ENCODE measurements around the gene TRPM2. TPM values are rescaled to one million over a fixed set of nuclear protein-coding genes. Genes with fewer than 3 reads are reported as not detected.

TRPM2 gene
- total RNA-seq, 1 donor from 2014 or later = 0.43 TPM

GRCh38 chr21:44443891-44444285 is 90.5 kb downstream of the TRPM2 start:
- no peaks in the 10 kb centered on the region for H3K4me1 ChIP-seq
- no peaks in the 10 kb centered on the region for H3K27me3 ChIP-seq
- H3K9me3 ChIP-seq = no peaks in the 10 kb centered on the region
- no peak for DNase-seq (ENCODE audit: low spot score in 2 of 2)
- H3K27ac ChIP-seq = no peak overlapping the region
- intact Hi-C loops (cut with DNase I) = no loop called here
- TF ChIP-seq, protein P1, sequence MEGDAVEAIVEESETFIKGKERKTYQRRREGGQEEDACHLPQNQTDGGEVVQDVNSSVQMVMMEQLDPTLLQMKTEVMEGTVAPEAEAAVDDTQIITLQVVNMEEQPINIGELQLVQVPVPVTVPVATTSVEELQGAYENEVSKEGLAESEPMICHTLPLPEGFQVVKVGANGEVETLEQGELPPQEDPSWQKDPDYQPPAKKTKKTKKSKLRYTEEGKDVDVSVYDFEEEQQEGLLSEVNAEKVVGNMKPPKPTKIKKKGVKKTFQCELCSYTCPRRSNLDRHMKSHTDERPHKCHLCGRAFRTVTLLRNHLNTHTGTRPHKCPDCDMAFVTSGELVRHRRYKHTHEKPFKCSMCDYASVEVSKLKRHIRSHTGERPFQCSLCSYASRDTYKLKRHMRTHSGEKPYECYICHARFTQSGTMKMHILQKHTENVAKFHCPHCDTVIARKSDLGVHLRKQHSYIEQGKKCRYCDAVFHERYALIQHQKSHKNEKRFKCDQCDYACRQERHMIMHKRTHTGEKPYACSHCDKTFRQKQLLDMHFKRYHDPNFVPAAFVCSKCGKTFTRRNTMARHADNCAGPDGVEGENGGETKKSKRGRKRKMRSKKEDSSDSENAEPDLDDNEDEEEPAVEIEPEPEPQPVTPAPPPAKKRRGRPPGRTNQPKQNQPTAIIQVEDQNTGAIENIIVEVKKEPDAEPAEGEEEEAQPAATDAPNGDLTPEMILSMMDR (IDR thresholded peaks at IDR 0.05) = no peak
- H3K4me3 ChIP-seq = no peak overlapping the region
- no peaks in the 10 kb centered on the region for H3K36me3 ChIP-seq

DNA sequence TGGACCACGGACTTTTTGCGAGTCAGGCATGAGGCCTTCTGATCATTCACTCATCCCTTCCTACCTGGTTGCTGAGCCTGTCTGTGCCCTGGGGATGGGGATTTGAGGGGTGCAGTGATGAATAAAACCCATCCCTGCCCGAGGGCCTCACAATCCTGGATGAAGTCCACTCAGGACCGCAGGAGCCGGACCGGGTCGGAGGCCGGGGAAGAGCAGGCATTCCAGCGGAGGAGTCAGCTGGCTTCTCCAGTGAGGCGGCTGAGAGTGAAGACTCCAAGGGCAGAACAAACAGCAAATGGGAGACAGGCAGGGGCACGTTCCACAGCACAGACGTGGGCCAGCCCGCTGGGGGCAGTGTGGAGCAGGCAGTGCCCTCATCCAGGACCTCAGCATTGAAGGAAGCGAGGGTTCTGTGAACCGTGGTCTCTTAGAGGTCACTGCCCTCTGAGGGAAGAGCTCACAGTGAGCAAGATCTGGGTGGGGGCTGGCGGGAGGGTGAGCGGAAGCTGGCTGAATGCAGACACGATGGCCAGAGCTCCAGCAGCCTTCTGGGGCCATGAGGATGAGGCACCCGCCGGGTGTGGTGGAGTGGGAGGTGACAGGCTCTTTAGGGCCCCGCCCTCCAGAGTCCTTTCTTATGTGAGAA is 91.0 kb downstream of the TRPM2 start:
- no peak for DNase-seq (ENCODE audit: low spot score in 2 of 2)

DNA sequence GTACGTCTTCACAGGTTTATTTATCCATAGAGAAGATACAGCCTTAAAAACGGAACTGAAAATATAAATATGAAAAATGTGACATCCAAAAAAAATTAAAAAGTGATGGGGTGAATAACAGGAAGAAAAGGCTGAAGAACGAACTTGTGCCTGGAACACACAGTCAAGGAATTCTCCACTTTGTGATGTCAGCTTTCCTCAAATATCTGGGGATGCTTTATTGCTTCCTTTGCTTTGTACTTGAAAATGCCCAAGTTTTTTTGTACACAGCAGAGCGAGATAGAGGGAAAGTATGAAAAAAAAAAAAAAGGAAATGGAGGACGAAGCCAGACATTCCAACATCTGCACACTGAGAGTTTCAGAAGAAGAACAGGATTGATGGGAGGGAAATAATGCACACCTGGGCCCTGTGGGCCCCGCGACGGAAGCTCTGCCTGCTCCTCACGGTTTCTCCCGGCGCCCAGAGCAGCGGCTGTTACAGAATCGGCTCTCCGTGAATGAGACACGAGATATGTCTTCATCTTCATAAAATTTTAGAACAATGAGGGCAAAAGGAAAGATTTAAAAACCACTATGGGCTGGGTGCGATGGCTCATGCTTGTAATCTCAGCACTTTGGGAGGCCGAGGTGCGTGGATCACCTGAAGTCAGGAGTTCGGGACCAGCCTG is 91.9 kb downstream of the TRPM2 start:
- Histone ChIP-seq H3K27me3 (no peaks in the 10 kb centered on the region), H3K9me3 (no peaks in the 10 kb centered on the region), H3K27ac (no peak overlapping the region), H3K4me1 (no peaks in the 10 kb centered on the region), H3K36me3 (no peaks in the 10 kb centered on the region), H3K4me3 (no peak overlapping the region)
- no peak for DNase-seq (ENCODE audit: low spot score in 2 of 2)
- TF ChIP-seq, protein P1 (IDR thresholded peaks at IDR 0.05) = no peak
- intact Hi-C loops (cut with DNase I) = no loop called here

More for the DNA sequence above, 91.0 kb downstream of the TRPM2 start:
- Histone ChIP-seq H3K27me3 (no peaks in the 10 kb centered on the region), H3K9me3 (no peaks in the 10 kb centered on the region), H3K36me3 (no peaks in the 10 kb centered on the region), H3K27ac (no peak overlapping the region), H3K4me3 (no peak overlapping the region), H3K4me1 (no peaks in the 10 kb centered on the region)
- intact Hi-C loops (cut with DNase I) = no loop called here
- TF ChIP-seq, protein P1 (IDR thresholded peaks at IDR 0.05) = no peak

DNA sequence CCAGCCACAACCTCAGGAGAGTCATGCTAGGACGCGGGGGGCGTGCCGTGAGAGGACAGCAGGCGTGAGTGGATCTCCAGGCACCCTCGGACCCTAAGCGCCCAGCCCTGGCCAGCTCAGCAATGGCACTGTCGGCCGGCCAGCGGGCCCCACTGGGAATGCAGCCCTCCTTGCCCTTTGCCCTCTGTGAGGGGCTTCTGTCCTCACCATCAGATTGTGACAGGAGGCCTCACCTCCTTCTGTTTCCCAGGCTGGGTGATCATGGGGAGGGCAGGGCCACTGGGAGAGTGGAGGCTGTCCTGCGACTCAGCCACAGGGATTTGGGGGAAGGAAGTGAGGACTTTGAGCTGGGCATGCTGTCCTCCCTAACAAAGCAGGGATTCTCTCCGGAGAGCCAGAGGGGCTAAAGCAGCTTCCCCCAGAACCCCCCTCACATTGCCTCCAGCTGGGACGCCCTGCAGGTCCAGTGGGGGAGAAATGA is 95.3 kb downstream of the TRPM2 start:
- no peaks in the 10 kb centered on the region for H3K36me3 ChIP-seq
- H3K4me1 ChIP-seq = no peaks in the 10 kb centered on the region
- TF ChIP-seq, protein P1 (IDR thresholded peaks at IDR 0.05) = no peak
- intact Hi-C loops (cut with DNase I) = no loop called here
- no peak overlapping the region for H3K27ac ChIP-seq
- H3K4me3 ChIP-seq = no peak overlapping the region
- H3K9me3 ChIP-seq = no peaks in the 10 kb centered on the region
- no peaks in the 10 kb centered on the region for H3K27me3 ChIP-seq
- DNase-seq (ENCODE audit: low spot score in 2 of 2) = no peak

GRCh38 chr21:44449473-44450363 is 96.3 kb downstream of the TRPM2 start:
- no peak for DNase-seq (ENCODE audit: low spot score in 2 of 2)
- H3K9me3 ChIP-seq = no peaks in the 10 kb centered on the region
- H3K27me3 ChIP-seq = no peaks in the 10 kb centered on the region
- intact Hi-C loops (cut with DNase I) = no loop called here
- no peaks in the 10 kb centered on the region for H3K36me3 ChIP-seq
- TF ChIP-seq, protein P1 (IDR thresholded peaks at IDR 0.05) = no peak
- H3K4me1 ChIP-seq = no peaks in the 10 kb centered on the region
- H3K4me3 ChIP-seq = no peak overlapping the region
- no peak overlapping the region for H3K27ac ChIP-seq
